ENCODE data around the gene GRM7. TPM values are rescaled to one million over a fixed set of nuclear protein-coding genes. Genes with fewer than 3 reads are reported as not detected.

The GRM7 gene
- polyA plus RNA-seq, 4 donors = 0.01 to 0.30 TPM; not detected in 2

DNA sequence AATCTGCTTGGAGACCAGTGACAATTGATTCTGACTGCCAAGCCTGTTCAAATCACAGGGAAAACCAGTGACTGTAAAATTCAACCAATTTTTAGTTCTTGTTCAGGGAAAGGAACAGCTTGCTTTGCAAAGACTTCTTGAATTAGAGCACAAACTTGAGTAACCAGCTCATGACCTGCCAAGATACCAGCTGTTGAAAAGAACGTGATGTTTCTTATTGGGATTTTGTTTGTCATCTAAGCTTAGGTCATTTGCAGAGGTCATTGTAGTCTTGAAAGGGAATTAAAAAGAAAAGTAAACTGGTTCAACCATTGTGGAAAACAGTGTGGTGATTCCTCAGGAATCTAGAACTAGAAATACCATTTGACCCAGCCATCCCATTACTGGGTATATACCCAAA, 428.2 kb downstream of the GRM7 start:
- Histone ChIP-seq H3K36me3 (ENCODE audit: control insufficient read depth in 3 of 3, insufficient read depth in 2 of 3, low read depth in 1 of 3, low read length in 3 of 3) (no peaks in the 10 kb centered on the region), H3K27ac (ENCODE audit: low read depth in 1 of 3, low read length in 2 of 3) (no peak overlapping the region), H3K27me3 (ENCODE audit: control insufficient read depth in 3 of 3, insufficient read depth in 3 of 3, low read length in 3 of 3) (no peaks in the 10 kb centered on the region), H3K9me3 (ENCODE audit: control insufficient read depth in 2 of 2, insufficient read depth in 1 of 2, low read depth in 1 of 2, low read length in 1 of 2) (no peaks in the 10 kb centered on the region), H3K4me1 (ENCODE audit: control insufficient read depth in 3 of 3, insufficient read depth in 2 of 3, low read depth in 1 of 3, low read length in 2 of 3) (no peaks in the 10 kb centered on the region), H3K4me3 (ENCODE audit: low read depth in 1 of 3, low read length in 3 of 3) (no peak overlapping the region)
- FAIRE-seq (no peak), DNase-seq (no peak)
- 55 to 58% (median 56%) methylated on average over 1 of the region's 1 CpG for WGBS, 3 donors

DNA sequence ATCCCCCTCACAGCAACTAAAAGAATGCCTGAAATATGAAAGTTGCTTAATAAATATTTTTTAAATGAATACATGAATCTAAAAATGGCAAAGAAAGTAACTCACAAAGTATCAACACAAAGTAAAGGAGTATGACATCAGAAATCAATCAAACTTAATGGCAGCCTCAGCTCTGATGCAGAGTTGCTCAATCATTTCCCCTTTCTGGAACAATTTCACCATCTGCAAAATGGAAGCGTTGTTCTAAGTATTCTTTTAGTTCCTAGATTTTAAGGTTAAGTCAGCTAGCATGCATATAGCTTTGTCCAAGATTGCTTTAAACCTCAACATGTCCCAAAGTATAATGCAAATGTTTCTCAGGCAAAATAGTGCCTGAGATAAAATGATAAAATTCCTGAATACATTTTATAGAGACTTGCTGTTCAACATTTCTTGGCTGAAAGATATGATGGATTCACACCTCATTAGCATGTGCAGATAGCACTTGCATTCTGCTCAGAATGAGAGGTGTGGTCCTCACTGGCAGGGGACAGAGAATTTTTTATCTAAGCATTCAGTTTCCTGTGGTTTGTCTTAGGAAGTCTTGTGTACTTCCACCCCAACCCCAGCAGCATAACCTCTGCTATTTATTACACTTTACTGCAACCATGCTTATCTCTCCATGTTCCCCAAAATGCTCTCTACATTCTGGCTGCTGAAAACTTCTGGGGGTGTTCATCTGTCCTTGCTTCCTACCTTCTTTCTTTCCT, 429.3 kb downstream of the GRM7 start:
- no peak for FAIRE-seq
- no peaks in the 10 kb centered on the region for H3K9me3 ChIP-seq (ENCODE audit: control insufficient read depth in 2 of 2, insufficient read depth in 1 of 2, low read depth in 1 of 2, low read length in 1 of 2)
- H3K4me3 ChIP-seq (ENCODE audit: low read depth in 1 of 3, low read length in 3 of 3) = no peak overlapping the region
- no peak overlapping the region for H3K27ac ChIP-seq (ENCODE audit: low read depth in 1 of 3, low read length in 2 of 3)
- no peaks in the 10 kb centered on the region for H3K36me3 ChIP-seq (ENCODE audit: control insufficient read depth in 3 of 3, insufficient read depth in 2 of 3, low read depth in 1 of 3, low read length in 3 of 3)
- DNase-seq = no peak
- H3K27me3 ChIP-seq (ENCODE audit: control insufficient read depth in 3 of 3, insufficient read depth in 3 of 3, low read length in 3 of 3) = no peaks in the 10 kb centered on the region
- WGBS, 3 donors = 47 to 72% (median 71%) methylated on average over 1 of the region's 1 CpG
- no peaks in the 10 kb centered on the region for H3K4me1 ChIP-seq (ENCODE audit: control insufficient read depth in 3 of 3, insufficient read depth in 2 of 3, low read depth in 1 of 3, low read length in 2 of 3)

DNA sequence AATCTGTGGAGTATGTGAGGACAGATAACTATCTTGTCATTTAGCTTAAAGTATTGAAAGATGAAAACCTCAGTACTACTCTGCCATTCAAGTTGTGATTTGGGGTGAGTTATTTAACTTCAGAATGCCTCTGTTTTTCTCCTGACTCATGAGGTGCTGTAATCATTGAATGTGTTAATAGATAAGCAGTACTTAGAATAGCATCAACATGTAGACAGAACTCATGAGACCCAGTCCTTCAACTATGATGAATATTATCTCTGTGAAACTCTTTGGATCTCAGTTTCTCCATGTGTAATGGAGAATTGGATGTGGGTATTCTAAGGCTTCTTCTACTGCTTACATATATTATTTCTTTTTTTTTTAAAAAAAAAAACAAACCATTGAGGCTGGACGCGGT, 431.4 kb downstream of the GRM7 start:
- no peaks in the 10 kb centered on the region for H3K9me3 ChIP-seq (ENCODE audit: control insufficient read depth in 2 of 2, insufficient read depth in 1 of 2, low read depth in 1 of 2, low read length in 1 of 2)
- DNase-seq (no peak), FAIRE-seq (no peak)
- no peaks in the 10 kb centered on the region for H3K27me3 ChIP-seq (ENCODE audit: control insufficient read depth in 3 of 3, insufficient read depth in 3 of 3, low read length in 3 of 3)
- no peak overlapping the region for H3K4me3 ChIP-seq (ENCODE audit: low read depth in 1 of 3, low read length in 3 of 3)
- no peaks in the 10 kb centered on the region for H3K36me3 ChIP-seq (ENCODE audit: control insufficient read depth in 3 of 3, insufficient read depth in 2 of 3, low read depth in 1 of 3, low read length in 3 of 3)
- no peak overlapping the region for H3K27ac ChIP-seq (ENCODE audit: low read depth in 1 of 3, low read length in 2 of 3)
- H3K4me1 ChIP-seq (ENCODE audit: control insufficient read depth in 3 of 3, insufficient read depth in 2 of 3, low read depth in 1 of 3, low read length in 2 of 3) = no peaks in the 10 kb centered on the region
- 87 to 100% (median 95%) methylated on average over 2 of the region's 2 CpGs for WGBS, 3 donors

DNA sequence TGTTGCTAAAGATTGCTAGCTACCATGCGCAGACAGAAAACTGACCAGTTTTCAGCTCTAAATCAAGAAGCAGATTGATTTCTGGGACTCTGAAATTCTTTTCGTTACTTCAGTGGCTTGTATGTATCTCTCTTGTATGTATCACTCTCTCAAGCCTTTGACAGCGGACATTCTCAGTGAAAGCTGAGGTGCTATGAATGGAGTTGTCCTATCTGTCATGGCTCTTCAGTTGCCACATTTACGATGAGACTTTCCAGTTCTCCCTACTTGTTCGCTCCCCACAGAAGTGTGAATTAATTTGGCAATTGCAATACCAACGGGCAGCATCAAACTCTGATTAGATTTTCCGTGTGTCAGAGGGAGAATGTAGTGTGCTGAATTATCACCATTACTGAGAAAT, 432.4 kb downstream of the GRM7 start:
- H3K27me3 ChIP-seq (ENCODE audit: control insufficient read depth in 3 of 3, insufficient read depth in 3 of 3, low read length in 3 of 3) = no peaks in the 10 kb centered on the region
- no peak for FAIRE-seq
- no peaks in the 10 kb centered on the region for H3K9me3 ChIP-seq (ENCODE audit: control insufficient read depth in 2 of 2, insufficient read depth in 1 of 2, low read depth in 1 of 2, low read length in 1 of 2)
- H3K4me1 ChIP-seq (ENCODE audit: control insufficient read depth in 3 of 3, insufficient read depth in 2 of 3, low read depth in 1 of 3, low read length in 2 of 3) = no peaks in the 10 kb centered on the region
- H3K36me3 ChIP-seq (ENCODE audit: control insufficient read depth in 3 of 3, insufficient read depth in 2 of 3, low read depth in 1 of 3, low read length in 3 of 3) = no peaks in the 10 kb centered on the region
- no peak overlapping the region for H3K27ac ChIP-seq (ENCODE audit: low read depth in 1 of 3, low read length in 2 of 3)
- 84 to 92% (median 88%) methylated on average over 7 of the region's 7 CpGs for WGBS, 3 donors
- no peak overlapping the region for H3K4me3 ChIP-seq (ENCODE audit: low read depth in 1 of 3, low read length in 3 of 3)
- no peak for DNase-seq

DNA sequence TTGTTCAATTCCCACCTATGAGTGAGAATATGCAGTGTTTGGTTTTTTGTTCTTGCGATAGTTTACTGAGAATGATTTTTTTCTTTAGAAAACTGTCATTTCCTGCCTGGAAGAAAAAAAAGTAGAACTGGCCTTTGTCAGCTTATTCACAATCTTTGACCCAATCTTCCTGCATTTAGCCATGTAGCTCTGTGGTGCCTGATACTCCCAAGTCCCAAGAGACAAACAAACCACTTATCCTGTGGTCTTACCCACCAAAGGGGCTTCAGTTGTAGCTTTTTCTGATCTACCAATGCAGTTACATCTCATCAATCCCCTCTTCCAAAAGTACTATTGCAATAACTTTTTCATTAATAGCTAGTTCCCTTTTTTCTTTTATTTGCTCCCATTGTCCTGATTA, 444.6 kb downstream of the GRM7 start:
- no peaks in the 10 kb centered on the region for H3K36me3 ChIP-seq (ENCODE audit: control insufficient read depth in 3 of 3, insufficient read depth in 2 of 3, low read depth in 1 of 3, low read length in 3 of 3)
- H3K4me3 ChIP-seq (ENCODE audit: low read depth in 1 of 3, low read length in 3 of 3) = no peak overlapping the region
- DNase-seq (no peak), FAIRE-seq (no peak)
- no peaks in the 10 kb centered on the region for H3K27me3 ChIP-seq (ENCODE audit: control insufficient read depth in 3 of 3, insufficient read depth in 3 of 3, low read length in 3 of 3)
- 65 to 92% (median 75%) methylated on average over 1 of the region's 1 CpG for WGBS, 3 donors
- no peaks in the 10 kb centered on the region for H3K9me3 ChIP-seq (ENCODE audit: control insufficient read depth in 2 of 2, insufficient read depth in 1 of 2, low read depth in 1 of 2, low read length in 1 of 2)
- no peak overlapping the region for H3K27ac ChIP-seq (ENCODE audit: low read depth in 1 of 3, low read length in 2 of 3)
- H3K4me1 ChIP-seq (ENCODE audit: control insufficient read depth in 3 of 3, insufficient read depth in 2 of 3, low read depth in 1 of 3, low read length in 2 of 3) = no peaks in the 10 kb centered on the region

DNA sequence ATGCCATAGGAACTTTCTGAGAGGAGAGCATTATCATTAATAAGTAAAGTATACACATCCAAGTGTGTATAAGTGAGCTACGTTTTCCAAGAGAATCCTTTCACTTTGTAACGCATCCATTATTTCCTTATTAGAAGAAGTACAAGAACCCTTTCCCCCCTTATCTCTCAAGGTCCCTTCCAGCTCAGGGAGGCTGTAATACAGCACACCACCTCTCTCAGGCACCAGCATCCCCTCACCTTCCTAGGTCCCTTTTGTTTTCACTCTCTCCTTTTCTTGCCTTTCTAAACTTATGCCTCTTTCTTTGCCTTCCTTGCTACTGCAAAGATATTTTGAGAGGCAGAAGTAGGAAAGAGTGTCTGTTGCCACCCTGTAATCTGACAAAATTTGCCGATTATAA, 446.0 kb downstream of the GRM7 start:
- no peak for FAIRE-seq
- 51 to 65% (median 52%) methylated on average over 3 of the region's 3 CpGs for WGBS, 3 donors
- DNase-seq = no peak
- H3K4me3 ChIP-seq (ENCODE audit: low read depth in 1 of 3, low read length in 3 of 3) = no peak overlapping the region
- no peaks in the 10 kb centered on the region for H3K27me3 ChIP-seq (ENCODE audit: control insufficient read depth in 3 of 3, insufficient read depth in 3 of 3, low read length in 3 of 3)
- no peaks in the 10 kb centered on the region for H3K9me3 ChIP-seq (ENCODE audit: control insufficient read depth in 2 of 2, insufficient read depth in 1 of 2, low read depth in 1 of 2, low read length in 1 of 2)
- H3K27ac ChIP-seq (ENCODE audit: low read depth in 1 of 3, low read length in 2 of 3) = no peak overlapping the region
- no peaks in the 10 kb centered on the region for H3K36me3 ChIP-seq (ENCODE audit: control insufficient read depth in 3 of 3, insufficient read depth in 2 of 3, low read depth in 1 of 3, low read length in 3 of 3)
- no peaks in the 10 kb centered on the region for H3K4me1 ChIP-seq (ENCODE audit: control insufficient read depth in 3 of 3, insufficient read depth in 2 of 3, low read depth in 1 of 3, low read length in 2 of 3)

DNA sequence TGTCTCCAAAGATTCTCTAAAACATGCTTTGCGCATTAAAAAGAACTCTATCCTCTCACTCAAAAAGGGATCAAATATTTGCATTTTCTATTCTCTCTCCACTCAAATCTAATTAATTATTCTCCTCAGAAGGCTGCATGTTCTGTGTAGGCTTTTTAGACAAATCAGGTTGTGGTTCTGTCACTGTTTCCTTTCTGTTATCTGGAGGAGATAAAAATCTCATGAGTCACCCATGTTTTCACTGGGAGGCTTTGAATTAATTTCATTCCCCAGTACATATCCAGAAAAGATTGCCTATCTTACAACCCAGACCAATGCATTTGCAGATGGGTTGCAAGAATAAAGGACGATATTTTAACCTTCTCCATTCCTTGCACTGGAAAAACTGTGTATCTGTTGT, 446.5 kb downstream of the GRM7 start:
- Histone ChIP-seq H3K4me3 (ENCODE audit: low read depth in 1 of 3, low read length in 3 of 3) (no peak overlapping the region), H3K36me3 (ENCODE audit: control insufficient read depth in 3 of 3, insufficient read depth in 2 of 3, low read depth in 1 of 3, low read length in 3 of 3) (no peaks in the 10 kb centered on the region), H3K9me3 (ENCODE audit: control insufficient read depth in 2 of 2, insufficient read depth in 1 of 2, low read depth in 1 of 2, low read length in 1 of 2) (no peaks in the 10 kb centered on the region), H3K27ac (ENCODE audit: low read depth in 1 of 3, low read length in 2 of 3) (no peak overlapping the region), H3K4me1 (ENCODE audit: control insufficient read depth in 3 of 3, insufficient read depth in 2 of 3, low read depth in 1 of 3, low read length in 2 of 3) (no peaks in the 10 kb centered on the region), H3K27me3 (ENCODE audit: control insufficient read depth in 3 of 3, insufficient read depth in 3 of 3, low read length in 3 of 3) (no peaks in the 10 kb centered on the region)
- DNase-seq (no peak), FAIRE-seq (no peak)
- 56 to 70% (median 56%) methylated on average over 2 of the region's 2 CpGs for WGBS, 3 donors

DNA sequence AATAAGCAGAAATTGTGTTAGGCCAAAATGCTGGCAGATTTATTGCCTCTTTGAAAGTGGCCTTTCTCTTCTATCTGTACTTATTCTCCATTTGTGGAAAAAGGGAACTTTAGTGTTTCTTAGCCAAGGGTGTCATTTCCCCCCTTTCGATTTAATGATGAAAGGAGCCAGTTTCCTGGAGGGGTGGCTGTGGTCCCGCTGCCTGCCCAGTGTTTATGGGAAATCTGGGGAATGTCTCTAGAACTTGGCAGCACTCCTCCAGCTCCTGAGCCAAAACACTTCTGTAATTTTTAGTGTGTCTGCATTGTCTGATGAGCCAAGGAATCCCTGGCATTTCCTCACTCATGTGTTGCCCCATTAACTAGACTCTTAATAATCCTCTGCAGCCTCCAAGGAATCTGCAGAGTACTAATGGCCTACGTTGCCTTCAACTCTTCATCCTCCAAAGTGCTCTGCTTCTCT, 448.8 kb downstream of the GRM7 start:
- Histone ChIP-seq H3K36me3 (ENCODE audit: control insufficient read depth in 3 of 3, insufficient read depth in 2 of 3, low read depth in 1 of 3, low read length in 3 of 3) (no peaks in the 10 kb centered on the region), H3K27ac (ENCODE audit: low read depth in 1 of 3, low read length in 2 of 3) (no peak overlapping the region), H3K4me1 (ENCODE audit: control insufficient read depth in 3 of 3, insufficient read depth in 2 of 3, low read depth in 1 of 3, low read length in 2 of 3) (no peaks in the 10 kb centered on the region), H3K27me3 (ENCODE audit: control insufficient read depth in 3 of 3, insufficient read depth in 3 of 3, low read length in 3 of 3) (no peaks in the 10 kb centered on the region), H3K4me3 (ENCODE audit: low read depth in 1 of 3, low read length in 3 of 3) (no peak overlapping the region), H3K9me3 (ENCODE audit: control insufficient read depth in 2 of 2, insufficient read depth in 1 of 2, low read depth in 1 of 2, low read length in 1 of 2) (no peaks in the 10 kb centered on the region)
- FAIRE-seq (no peak), DNase-seq (peak in 1 of 2 donors; percentile 15)
- 39 to 73% (median 60%) methylated on average over 3 of the region's 3 CpGs for WGBS, 3 donors

DNA sequence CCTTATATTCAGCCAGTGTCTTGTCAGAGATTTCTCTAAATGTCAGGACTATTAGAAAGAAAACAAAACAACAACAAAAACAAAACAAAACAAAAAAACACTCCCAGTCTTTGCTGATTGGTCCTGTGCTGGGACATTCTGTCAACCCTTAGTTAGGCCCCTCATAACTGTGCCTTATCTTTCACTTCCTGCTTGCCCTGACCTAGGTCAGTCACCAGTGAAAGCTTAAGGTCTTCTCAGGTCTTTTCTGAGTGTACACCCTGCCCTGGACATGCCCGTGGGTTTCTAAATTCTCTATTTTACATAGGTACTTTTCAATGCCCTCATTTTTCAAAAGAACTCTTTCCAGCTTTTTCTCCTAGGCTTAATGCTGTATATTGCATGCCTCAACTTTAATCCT, 454.1 kb downstream of the GRM7 start:
- H3K27ac ChIP-seq (ENCODE audit: low read depth in 1 of 3, low read length in 2 of 3) = no peak overlapping the region
- DNase-seq (no peak), FAIRE-seq (no peak)
- H3K36me3 ChIP-seq (ENCODE audit: control insufficient read depth in 3 of 3, insufficient read depth in 2 of 3, low read depth in 1 of 3, low read length in 3 of 3) = no peaks in the 10 kb centered on the region
- H3K9me3 ChIP-seq (ENCODE audit: control insufficient read depth in 2 of 2, insufficient read depth in 1 of 2, low read depth in 1 of 2, low read length in 1 of 2) = no peaks in the 10 kb centered on the region
- WGBS, 3 donors = 77 to 87% (median 79%) methylated on average over 1 of the region's 1 CpG
- no peaks in the 10 kb centered on the region for H3K4me1 ChIP-seq (ENCODE audit: control insufficient read depth in 3 of 3, insufficient read depth in 2 of 3, low read depth in 1 of 3, low read length in 2 of 3)
- H3K4me3 ChIP-seq (ENCODE audit: low read depth in 1 of 3, low read length in 3 of 3) = no peak overlapping the region
- H3K27me3 ChIP-seq (ENCODE audit: control insufficient read depth in 3 of 3, insufficient read depth in 3 of 3, low read length in 3 of 3) = no peaks in the 10 kb centered on the region
